ENCODE results near the gene MANBA. TPM values are rescaled to one million over a fixed set of nuclear protein-coding genes. Genes with fewer than 3 reads are reported as not detected.

Gene MANBA
- total RNA-seq, 4 donors from 2014 or later: 6.4 to 41.5 (median 17.8) TPM

GRCh38 chr4:102694791-102695190, 66.0 kb downstream of the MANBA start:
- intact Hi-C loops (cut with DNase I; ENCODE audit: low total_unique reads): no loop called here
- H3K9me3 ChIP-seq: no peaks in the 10 kb centered on the region

GRCh38 chr4:102693861-102694260, 66.9 kb downstream of the MANBA start:
- Histone ChIP-seq H3K27ac (no peak overlapping the region), H3K9me3 (no peaks in the 10 kb centered on the region), H3K27me3 (no peaks in the 10 kb centered on the region), H3K4me1 (no peaks in the 10 kb centered on the region), H3K4me3 (no peak overlapping the region), H3K36me3 (peaks cover 0 to 2% of the 10 kb centered on the region in 2 donors)
- TF ChIP-seq POLR2A (IDR thresholded peaks at IDR 0.05) (no peak), CTCF (IDR thresholded peaks at IDR 0.05) (no peak)
- DNase-seq: no peak
- intact Hi-C loops (cut with DNase I; ENCODE audit: low total_unique reads): no loop called here

More at GRCh38 chr4:102694791-102695190, 66.0 kb downstream of the MANBA start:
- Histone ChIP-seq H3K4me1 (no peaks in the 10 kb centered on the region), H3K27ac (no peak overlapping the region), H3K4me3 (no peak overlapping the region), H3K36me3 (no peaks in the 10 kb centered on the region), H3K27me3 (no peaks in the 10 kb centered on the region)
- no peak for DNase-seq
- TF ChIP-seq CTCF (IDR thresholded peaks at IDR 0.05) (no peak), POLR2A (IDR thresholded peaks at IDR 0.05) (no peak)

- no peak for TF ChIP-seq CTCF (IDR thresholded peaks at IDR 0.05)
- TF ChIP-seq POLR2A (IDR thresholded peaks at IDR 0.05): no peak
- H3K4me1 ChIP-seq: no peaks in the 10 kb centered on the region
- H3K27ac ChIP-seq: no peak overlapping the region
- no peak overlapping the region for H3K4me3 ChIP-seq
- no peak for DNase-seq
- intact Hi-C loops (cut with DNase I; ENCODE audit: low total_unique reads): no loop called here
- H3K9me3 ChIP-seq: no peaks in the 10 kb centered on the region
- peaks cover 0 to 2% of the 10 kb centered on the region in 2 donors for H3K36me3 ChIP-seq
- no peaks in the 10 kb centered on the region for H3K27me3 ChIP-seq
Observed at GRCh38 chr4:102693262-102693850, 67.4 kb downstream of the MANBA start.

GRCh38 chr4:102692474-102692873, 68.3 kb downstream of the MANBA start:
- Histone ChIP-seq H3K36me3 (peaks cover 0 to 2% of the 10 kb centered on the region in 2 donors), H3K27ac (no peak overlapping the region)
- no peak for TF ChIP-seq POLR2A (IDR thresholded peaks at IDR 0.05)
- no peak for TF ChIP-seq CTCF (IDR thresholded peaks at IDR 0.05)

GRCh38 chr4:102687982-102688433, 72.8 kb downstream of the MANBA start:
- no peak overlapping the region for H3K27ac ChIP-seq
- H3K4me3 ChIP-seq: no peak overlapping the region
- intact Hi-C loops (cut with DNase I; ENCODE audit: low total_unique reads): no loop called here
- H3K9me3 ChIP-seq: no peaks in the 10 kb centered on the region
- H3K4me1 ChIP-seq: no peaks in the 10 kb centered on the region
- H3K36me3 ChIP-seq: peaks cover 0 to 2% of the 10 kb centered on the region in 2 donors
- no peak for TF ChIP-seq POLR2A (IDR thresholded peaks at IDR 0.05)
- no peak for TF ChIP-seq CTCF (IDR thresholded peaks at IDR 0.05)
- no peak for DNase-seq
- no peaks in the 10 kb centered on the region for H3K27me3 ChIP-seq

More at GRCh38 chr4:102692474-102692873, 68.3 kb downstream of the MANBA start:
- Histone ChIP-seq H3K4me3 (no peak overlapping the region), H3K9me3 (no peaks in the 10 kb centered on the region), H3K27me3 (no peaks in the 10 kb centered on the region), H3K4me1 (no peaks in the 10 kb centered on the region)
- no peak for DNase-seq
- intact Hi-C loops (cut with DNase I; ENCODE audit: low total_unique reads): no loop called here

Data from uterus (tissue), 4 donors.